IMR-90 (cell line): ENCODE data around the gene BTC. TPM values are rescaled to one million over a fixed set of nuclear protein-coding genes. Genes with fewer than 3 reads are reported as not detected.
A peak's percentile ranks its signal among the peaks of the same experiment; 100 is the strongest.

Source experiments
- ATAC-seq: fragments of 200-7000 bp; cut with Tn5 transposase; 2 replicates; pipeline ENCODE4 v1.9.1; 2020; ENCODE audit warnings: low read depth, mild to moderate bottlenecking, moderate library complexity
- BruUV-seq: library from RNA; stranded (reverse); fragments of 400-500 nt; replicated peaks from 2 replicates; lab custom pipeline; 2021; lab: Mats Ljungman, UMichigan
- CTCF ChIA-PET: fragments of 300-600 bp; formaldehyde crosslinking; extraction: SDS; loops from one replicate; lab custom pipeline; 2021; ENCODE audit warnings: antibody characterized with exemption; lab: Yijun Ruan, JAX
- POLR2A ChIA-PET: fragments of 300-600 bp; sonication (Branson Sonifier 250); formaldehyde crosslinking; loops from one replicate; lab custom pipeline; 2022; ENCODE audit warnings: antibody characterized with exemption; ENCODE audit not compliant: unreplicated experiment; lab: Charles Lee
- DNase-seq: peaks from one replicate; pipeline ENCODE4 v3.0.0; 2013
- H2AFZ ChIP-seq: replicated peaks from 2 replicates; pipeline ENCODE3; 2013; ENCODE audit warnings: low read length, mild to moderate bottlenecking; ENCODE audit not compliant: poor library complexity
- H2AK5ac ChIP-seq: 2 replicates; pipeline ENCODE4 v1.6.1; 2013; ENCODE audit warnings: low read depth, low read length, inconsistent platforms
- H2AK9ac ChIP-seq: replicated peaks from 2 replicates; pipeline ENCODE3; 2013; ENCODE audit warnings: mild to moderate bottlenecking, low read depth, low read length, moderate library complexity; ENCODE audit not compliant: poor library complexity
- H2BK120ac ChIP-seq: 2 replicates; pipeline ENCODE4 v1.6.1; 2013; ENCODE audit warnings: low read depth, low read length, inconsistent platforms
- H2BK15ac ChIP-seq: 3 replicates; pipeline ENCODE4 v1.6.1; 2013; ENCODE audit warnings: low read depth, low read length, inconsistent platforms
- H2BK20ac ChIP-seq: 2 replicates; pipeline ENCODE4 v1.6.1; 2013; ENCODE audit warnings: low read depth, mild to moderate bottlenecking, inconsistent platforms, low read length, moderate library complexity
- H2BK5ac ChIP-seq: 2 replicates; pipeline ENCODE4 v1.6.1; 2013; ENCODE audit warnings: mild to moderate bottlenecking, low read depth, low read length, inconsistent platforms; ENCODE audit not compliant: poor library complexity, severe bottlenecking
- H3K14ac ChIP-seq: replicated peaks from 2 replicates; pipeline ENCODE4 v1.6.1; 2013; ENCODE audit warnings: low read depth, low read length, inconsistent platforms
- H3K18ac ChIP-seq: 2 replicates; pipeline ENCODE4 v1.6.1; 2013; ENCODE audit warnings: low read depth, low read length, control low read depth
- H3K23ac ChIP-seq: 2 replicates; pipeline ENCODE4 v1.6.1; 2013; ENCODE audit warnings: low read depth, low read length, inconsistent platforms
- H3K27ac ChIP-seq: 2 replicates; pipeline ENCODE4 v1.5.1; 2013; ENCODE audit warnings: mild to moderate bottlenecking, control low read depth, low read length; ENCODE audit not compliant: insufficient read depth
- H3K27me3 ChIP-seq: 2 replicates; pipeline ENCODE4 v1.6.1; 2013; ENCODE audit warnings: low read length; ENCODE audit not compliant: control insufficient read depth, insufficient read depth
- H3K36me3 ChIP-seq: 2 replicates; pipeline ENCODE4 v1.6.1; 2013; ENCODE audit warnings: low read length, mixed read lengths; ENCODE audit not compliant: control insufficient read depth, insufficient read depth
- H3K4ac ChIP-seq: 2 replicates; pipeline ENCODE4 v1.6.1; 2013; ENCODE audit warnings: low read depth, low read length, inconsistent platforms
- H3K4me1 ChIP-seq: 2 replicates; pipeline ENCODE4 v1.6.1; 2013; ENCODE audit warnings: low read length, mixed read lengths; ENCODE audit not compliant: control insufficient read depth, insufficient read depth
- H3K4me2 ChIP-seq: 2 replicates; pipeline ENCODE4 v1.6.1; 2013; ENCODE audit warnings: low read depth, mild to moderate bottlenecking, control low read depth, low read length, moderate library complexity
- H3K4me3 ChIP-seq: 2 replicates; pipeline ENCODE4 v1.5.1; 2013; ENCODE audit warnings: low read depth, mild to moderate bottlenecking, control low read depth, low read length, moderate library complexity; ENCODE audit not compliant: insufficient read depth
- H3K56ac ChIP-seq: 2 replicates; pipeline ENCODE4 v1.6.1; 2013; ENCODE audit warnings: low read length, inconsistent platforms; ENCODE audit not compliant: insufficient read depth; ENCODE audit errors: extremely low read depth
- H3K79me1 ChIP-seq, 2 experiments: 2 replicates each; pipeline ENCODE4 v1.6.1; 2013; ENCODE audit warnings: low read length in 2 of 2, inconsistent platforms in 1 of 2, low read depth in 1 of 2
- H3K9ac ChIP-seq: 2 replicates; pipeline ENCODE4 v1.6.1; 2013; ENCODE audit warnings: low read depth, low read length, control low read depth
- H3K9me1 ChIP-seq: 2 replicates; pipeline ENCODE4 v1.6.1; 2013; ENCODE audit warnings: low read length, inconsistent platforms; ENCODE audit not compliant: insufficient read depth
- H3K9me3 ChIP-seq: 2 replicates; pipeline ENCODE4 v1.6.1; 2013; ENCODE audit warnings: low read length; ENCODE audit not compliant: control insufficient read depth, insufficient read depth
- H4K20me1 ChIP-seq: 2 replicates; pipeline ENCODE4 v1.6.1; 2013; ENCODE audit warnings: low read length, inconsistent platforms; ENCODE audit not compliant: insufficient read depth
- H4K5ac ChIP-seq: 2 replicates; pipeline ENCODE4 v1.6.1; 2013; ENCODE audit warnings: mild to moderate bottlenecking, low read depth, low read length, control low read depth
- H4K8ac ChIP-seq, 2 experiments: 2 replicates each; pipeline ENCODE4 v1.6.1; 2013; ENCODE audit warnings: low read depth in 2 of 2, low read length in 2 of 2, control low read depth in 1 of 2, inconsistent platforms in 1 of 2
- H4K91ac ChIP-seq: 2 replicates; pipeline ENCODE4 v1.6.1; 2013; ENCODE audit warnings: low read depth, low read length, inconsistent platforms; ENCODE audit not compliant: insufficient read depth
- CTCF ChIP-seq: conservative IDR thresholded peaks from 2 replicates; pipeline ENCODE4 v1.5.1; 2012; ENCODE audit warnings: mild to moderate bottlenecking, low read depth, low read length, improper control_type of control experiment
- RAD21 ChIP-seq: IDR thresholded peaks from 2 replicates; pipeline ENCODE4 v1.6.1; 2012; ENCODE audit warnings: low read length, improper control_type of control experiment
- WGBS, 2 experiments: methylation state at CpG; one replicate each; pipeline versions ENCODE4 v1.1.5 to v1.1.7; 2013; ENCODE audit warnings: missing lambda C conversion rate in 2 of 2; ENCODE audit not compliant: insufficient read length in 1 of 2; ENCODE audit errors: extremely low coverage in 2 of 2; 5-methylcytosine and 5-hydroxymethylcytosine counted together
- dilution Hi-C: fragments of 300-500 bp; cut with HindIII; formaldehyde crosslinking; loops from one replicate; pipeline ENCODE4 v1.14.3; 2018; ENCODE audit warnings: low sequenced_read_pairs; ENCODE audit not compliant: unreplicated experiment
- in situ Hi-C: fragments of 300-500 bp; cut with MboI; formaldehyde crosslinking; loops from 3 replicates; pipeline ENCODE4 v1.14.3; 2019; ENCODE audit warnings: low sequenced_read_pairs, inconsistent platforms, mixed read lengths
- intact Hi-C: fragments of 100-400 bp; cut with micrococcal nuclease; formaldehyde crosslinking; loops from 2 replicates; pipeline ENCODE4 v1.10.0; 2022
- polyA plus RNA-seq, 3 experiments: library from polyadenylated mRNA; depleted of rRNA; stranded (reverse); fragments of >200 nt; gene quantifications; 2 replicates each; pipeline ENCODE4 v1.2.3, GENCODE V29; 2012; ENCODE audit warnings: low replicate concordance in 1 of 3
- total RNA-seq: library from RNA; depleted of rRNA; stranded (reverse); fragments of >200 nt; gene quantifications from 2 replicates; pipeline ENCODE4 v1.2.3, GENCODE V29; 2012

BTC gene
- total and polyA plus RNA-seq, 2 of the 4 experiments (the other 2 are of a cell fraction), result not detected

GRCh38 chr4:74793757-74794381, 454 bp downstream of the BTC start:
- H4K91ac ChIP-seq, result no peak overlapping the region
- no peaks in the 10 kb centered on the region for H3K4me1 ChIP-seq
- no peaks in the 10 kb centered on the region for H3K9me3 ChIP-seq
- no peaks in the 10 kb centered on the region for H3K79me1 ChIP-seq
- POLR2A ChIA-PET, result no interaction called here
- dilution Hi-C loops (no loop called here), intact Hi-C loops (no loop called here), in situ Hi-C loops (no loop called here)
- H4K20me1 ChIP-seq, result no peaks in the 10 kb centered on the region
- H2AK5ac ChIP-seq, result no peak overlapping the region
- TF ChIP-seq RAD21 (no peak), CTCF (0 out of 2 replicates have a peak, but pooled peaks have one; percentile 10)
- no peak overlapping the region for H3K27ac ChIP-seq
- no peak overlapping the region for H2BK120ac ChIP-seq
- H2BK5ac ChIP-seq, result no peak overlapping the region
- no peaks in the 10 kb centered on the region for H3K9me1 ChIP-seq
- peak overlapping the region; percentile 65 for H3K4me2 ChIP-seq
- no peaks in the 10 kb centered on the region for H3K36me3 ChIP-seq
- H4K8ac ChIP-seq, result no peak overlapping the region
- DNase-seq, result no peak
- no TSS peak for BruUV-seq
- H3K23ac ChIP-seq, result no peak overlapping the region
- peaks cover 33% of the 10 kb centered on the region for H3K27me3 ChIP-seq
- no peak overlapping the region for H3K56ac ChIP-seq
- H3K4ac ChIP-seq, result no peak overlapping the region
- no peak overlapping the region for H3K14ac ChIP-seq
- WGBS, 2 experiments, result 4% methylated on average over 15 of the region's 42 CpGs; no CpG with 5 or more reads in 1 of the 2 experiments
- ATAC-seq, result peak; percentile 73
- CTCF ChIA-PET, result interaction anchor here (0.6 kb wide), 2 partner anchors 515 to 639 kb away, joined by 3 read pairs; no protein-coding TSS in a partner anchor
- H3K4me3 ChIP-seq, result peak overlapping the region; percentile 42
- no peak overlapping the region for H3K9ac ChIP-seq
- H2BK20ac ChIP-seq, result no peak overlapping the region
- no peak overlapping the region for H2BK15ac ChIP-seq
- peak overlapping the region; percentile 7 for H2AK9ac ChIP-seq
- H3K18ac ChIP-seq, result no peak overlapping the region
- H4K5ac ChIP-seq, result no peak overlapping the region
- peak overlapping the region; percentile 87 for H2AFZ ChIP-seq
